NCI-H748 (cell line): ENCODE measurements around the gene ELK4.
A peak's percentile ranks its signal among the peaks of the same experiment; 100 is the strongest.

Experiments used
- DNase-seq: peaks from one replicate; lab custom pipeline; 2025; ENCODE audit not compliant: unreplicated experiment; lab: John Stamatoyannopoulos, UW

ELK4 gene

DNA sequence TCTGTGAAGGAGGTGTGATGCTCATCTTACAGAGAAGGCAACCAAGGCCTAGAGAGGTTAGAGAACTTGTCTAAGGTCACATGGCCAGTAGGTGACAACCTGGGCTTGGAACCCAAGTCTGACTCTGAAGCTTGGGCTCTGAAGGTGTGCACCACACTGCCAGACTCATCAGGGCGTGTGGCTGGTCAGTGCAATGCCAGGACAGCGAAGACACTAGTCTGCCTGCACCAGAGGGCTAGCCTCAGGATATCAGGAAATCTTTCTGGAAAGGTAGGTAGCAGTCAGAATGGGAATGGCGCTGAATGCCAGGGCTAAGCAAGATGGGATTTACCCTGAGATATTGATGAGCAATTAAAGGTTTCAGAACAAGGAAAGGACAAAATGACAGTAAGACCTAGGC lies 34.9 kb downstream of the ELK4 start:
- DNase-seq: no peak

DNA sequence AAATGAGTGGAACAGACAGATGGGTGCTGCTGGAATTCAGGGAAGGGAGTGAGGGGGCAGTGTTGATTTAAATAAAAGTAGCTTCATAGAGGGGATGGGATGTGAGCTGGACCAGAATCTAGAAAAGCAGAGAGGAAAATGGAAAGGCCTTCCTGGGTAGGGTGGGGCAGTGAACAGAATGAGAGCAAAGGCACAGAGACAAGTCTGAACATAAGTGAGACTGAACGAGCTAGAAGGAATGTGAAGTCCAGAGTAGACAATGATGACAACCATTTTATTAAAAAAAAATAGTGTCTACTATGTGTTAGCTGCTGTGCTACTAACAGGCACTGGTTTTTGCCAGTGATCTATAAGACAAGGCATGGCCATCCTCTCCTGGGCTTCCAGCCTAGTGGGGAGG lies 36.0 kb downstream of the ELK4 start:
- DNase-seq: no peak

DNA sequence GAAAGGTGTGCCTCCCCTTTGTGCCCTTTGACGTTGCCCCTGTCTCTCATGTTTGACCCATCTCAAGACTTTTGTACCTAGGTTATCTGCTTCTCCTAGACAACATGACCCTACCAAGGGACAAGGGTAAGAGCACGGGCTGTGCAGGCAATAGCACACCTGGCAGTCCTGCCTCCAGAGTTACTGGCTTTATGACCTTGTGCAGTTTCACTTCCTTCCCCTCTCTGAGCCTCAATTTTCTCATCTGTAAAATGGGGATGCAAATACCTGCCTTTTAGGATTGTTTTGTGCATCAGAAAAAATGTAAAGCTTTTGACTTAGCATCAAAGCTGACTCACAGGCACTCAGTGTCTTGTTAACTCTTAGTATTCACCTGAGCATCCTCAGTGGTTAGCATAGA lies 36.4 kb downstream of the ELK4 start:
- no peak for DNase-seq

DNA sequence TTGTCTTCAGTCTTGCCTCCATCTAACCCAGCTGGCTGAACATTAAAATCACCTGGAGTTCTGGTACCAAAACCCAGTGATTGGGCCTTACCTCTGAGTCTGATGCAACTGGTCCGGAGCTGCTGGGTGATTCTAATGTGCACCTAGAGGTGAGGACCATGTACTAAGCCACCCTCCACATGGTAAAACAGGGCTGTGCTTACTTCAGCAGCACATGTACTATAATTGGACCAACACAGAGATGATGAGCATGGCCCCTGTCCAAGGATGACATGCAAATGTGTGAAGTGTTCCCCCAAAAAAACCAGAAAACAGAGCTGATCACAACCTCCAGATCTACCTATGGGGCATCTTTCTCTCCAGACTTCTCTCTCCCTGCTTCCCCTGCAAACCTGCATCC lies 37.0 kb downstream of the ELK4 start:
- no peak for DNase-seq

DNA sequence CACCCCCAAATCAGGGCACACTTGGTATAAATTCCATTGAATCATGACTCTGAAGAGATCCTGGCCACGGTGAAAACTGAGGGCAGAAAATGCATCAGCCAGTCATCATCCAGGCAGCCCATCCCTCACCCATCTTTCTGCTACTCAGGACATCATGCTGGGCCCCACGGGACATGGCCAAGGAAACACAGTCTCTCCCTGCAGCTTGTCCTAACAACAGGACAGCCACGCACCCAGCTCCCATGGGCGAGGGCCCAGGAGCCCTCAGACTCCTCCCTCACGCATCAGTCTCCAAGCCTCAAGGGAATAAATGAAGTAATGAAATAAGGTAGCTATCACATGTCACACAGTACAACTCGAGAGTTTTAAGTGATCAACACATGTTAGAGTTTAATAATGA lies 37.8 kb downstream of the ELK4 start:
- DNase-seq: no peak

DNA sequence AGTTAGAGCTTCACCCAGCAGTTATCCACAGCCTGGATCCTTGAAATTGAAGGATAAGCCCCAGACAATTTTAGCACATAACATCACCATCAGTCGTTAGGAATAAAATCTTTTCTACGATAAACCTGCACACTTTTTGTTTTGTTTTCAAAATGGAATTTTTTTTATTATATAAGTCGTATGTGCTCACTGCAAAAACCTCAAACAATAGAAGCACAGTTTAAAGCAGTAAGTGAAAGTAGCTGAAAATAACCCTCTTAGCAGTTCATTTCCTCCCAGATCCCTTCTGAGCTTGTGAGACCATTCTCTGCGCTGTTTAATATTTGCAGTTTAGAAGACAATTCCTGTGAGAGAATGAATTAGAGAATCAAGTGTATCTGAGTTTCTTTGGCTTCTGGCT lies 38.3 kb downstream of the ELK4 start:
- no peak for DNase-seq

DNA sequence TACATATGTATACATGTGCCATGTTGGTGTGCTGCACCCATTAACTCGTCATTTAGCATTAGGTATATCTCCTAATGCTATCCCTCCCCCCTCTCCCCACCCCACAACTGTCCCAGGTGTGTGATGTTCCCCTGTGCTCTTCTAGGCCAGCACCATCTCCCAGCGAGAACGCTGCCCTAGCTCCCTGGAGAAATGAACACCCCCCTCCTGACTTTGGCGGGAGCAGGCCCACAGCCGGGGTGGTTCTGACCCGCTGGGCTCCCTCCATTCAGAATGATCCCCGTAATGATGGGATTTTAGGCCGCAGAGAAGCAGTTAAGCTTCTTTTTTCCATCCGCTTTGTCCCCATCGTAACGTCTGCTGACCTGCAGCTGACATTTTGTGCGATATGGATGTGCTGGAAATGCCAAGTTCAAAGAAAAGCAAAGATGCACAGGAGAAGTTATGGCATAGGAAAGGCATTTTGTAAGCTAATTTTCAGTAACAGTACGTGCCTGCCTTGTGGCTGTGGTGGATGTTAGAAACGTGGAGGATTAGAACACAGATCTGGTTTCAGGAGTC lies 39.3 kb downstream of the ELK4 start:
- DNase-seq: no peak

DNA sequence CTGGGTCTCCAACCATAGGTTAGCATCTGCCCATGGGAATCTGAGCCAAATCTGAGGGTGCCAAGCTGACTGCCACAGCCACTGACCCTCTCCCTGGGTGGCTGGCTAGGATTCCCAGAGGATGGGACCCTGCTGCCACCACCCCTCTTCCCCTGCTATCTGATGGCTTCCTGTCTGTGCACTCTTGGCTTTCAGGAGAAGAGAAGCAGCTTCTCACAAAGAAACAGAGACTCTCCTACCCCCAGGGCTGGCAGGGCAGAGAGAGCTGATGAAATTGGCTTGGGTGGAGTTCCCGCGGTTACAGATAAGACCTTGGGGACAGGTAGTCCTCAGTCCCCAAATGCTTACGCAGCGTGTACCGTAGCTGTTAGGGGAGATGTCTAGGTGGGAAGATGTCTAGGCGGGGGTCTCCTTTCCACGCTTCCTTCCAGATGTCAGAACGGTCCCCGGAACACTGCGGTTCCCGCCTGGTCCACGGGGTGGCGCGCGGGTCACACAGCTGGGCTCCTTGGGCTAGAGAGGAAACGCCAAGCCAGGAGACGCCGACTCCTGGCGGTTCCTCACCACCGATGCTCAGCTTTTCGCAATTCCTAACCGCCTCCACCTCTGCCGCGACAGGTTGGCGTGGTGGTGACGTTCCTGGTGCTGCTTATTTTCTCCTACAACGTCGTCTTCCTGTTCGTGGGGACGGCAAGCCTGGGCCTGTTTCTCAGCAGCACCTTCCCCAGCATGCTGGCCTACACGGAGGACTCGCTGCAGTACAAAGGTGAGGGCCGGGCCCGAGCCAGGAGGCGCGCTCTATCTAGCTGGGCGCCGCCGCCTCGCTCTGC lies 40.1 kb downstream of the ELK4 start:
- peak; percentile 80 for DNase-seq

DNA sequence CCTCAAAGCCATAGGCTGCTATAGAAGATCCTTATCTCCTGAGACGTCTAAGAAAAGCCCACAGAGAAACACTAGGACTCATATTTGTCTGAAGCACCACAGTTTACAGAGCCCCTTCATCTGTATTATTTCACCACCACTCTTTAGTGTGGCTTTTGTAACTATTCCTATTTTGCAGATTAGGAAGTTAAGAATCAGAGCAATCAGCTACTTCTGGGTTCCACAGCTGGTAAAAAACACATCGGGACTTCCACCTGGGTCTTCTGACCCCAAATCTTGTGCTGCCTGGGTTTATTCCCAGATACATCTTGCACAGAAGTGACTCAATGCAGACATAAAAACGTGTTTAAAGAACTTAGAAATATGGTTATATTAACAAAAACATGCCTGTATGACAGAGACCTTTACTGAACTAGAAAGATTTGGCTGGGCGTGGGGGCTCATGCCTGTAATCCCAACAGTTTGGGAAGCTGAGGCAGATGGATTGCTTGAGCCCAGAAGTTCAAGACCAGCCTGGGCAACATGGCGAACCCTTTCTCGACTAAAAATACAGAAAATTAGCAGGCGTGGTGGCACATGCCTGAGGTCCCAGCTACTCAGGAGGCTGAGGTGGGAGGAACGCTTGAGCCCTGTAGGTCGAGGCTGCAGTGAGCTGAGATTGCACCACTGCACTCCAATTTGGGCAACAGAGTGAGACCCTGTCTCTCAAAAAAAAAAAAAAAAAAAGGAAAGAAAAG lies 40.9 kb downstream of the ELK4 start:
- no peak for DNase-seq

DNA sequence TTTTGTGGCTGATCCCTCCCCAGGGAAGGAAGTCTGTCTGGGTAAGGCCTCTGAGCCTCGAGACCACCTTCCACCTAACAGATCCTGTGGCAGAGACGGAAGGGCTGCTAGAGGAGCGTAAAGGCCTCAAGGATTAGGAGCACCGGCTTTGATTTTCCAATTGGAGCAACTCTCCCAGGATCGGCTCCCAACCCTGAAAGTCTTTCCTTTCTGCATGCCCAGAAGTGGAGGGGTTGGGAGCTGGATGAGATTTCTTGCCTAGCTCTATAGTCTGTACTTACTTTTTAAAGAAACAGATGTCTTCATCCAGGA lies 41.4 kb downstream of the ELK4 start:
- no peak for DNase-seq

DNA sequence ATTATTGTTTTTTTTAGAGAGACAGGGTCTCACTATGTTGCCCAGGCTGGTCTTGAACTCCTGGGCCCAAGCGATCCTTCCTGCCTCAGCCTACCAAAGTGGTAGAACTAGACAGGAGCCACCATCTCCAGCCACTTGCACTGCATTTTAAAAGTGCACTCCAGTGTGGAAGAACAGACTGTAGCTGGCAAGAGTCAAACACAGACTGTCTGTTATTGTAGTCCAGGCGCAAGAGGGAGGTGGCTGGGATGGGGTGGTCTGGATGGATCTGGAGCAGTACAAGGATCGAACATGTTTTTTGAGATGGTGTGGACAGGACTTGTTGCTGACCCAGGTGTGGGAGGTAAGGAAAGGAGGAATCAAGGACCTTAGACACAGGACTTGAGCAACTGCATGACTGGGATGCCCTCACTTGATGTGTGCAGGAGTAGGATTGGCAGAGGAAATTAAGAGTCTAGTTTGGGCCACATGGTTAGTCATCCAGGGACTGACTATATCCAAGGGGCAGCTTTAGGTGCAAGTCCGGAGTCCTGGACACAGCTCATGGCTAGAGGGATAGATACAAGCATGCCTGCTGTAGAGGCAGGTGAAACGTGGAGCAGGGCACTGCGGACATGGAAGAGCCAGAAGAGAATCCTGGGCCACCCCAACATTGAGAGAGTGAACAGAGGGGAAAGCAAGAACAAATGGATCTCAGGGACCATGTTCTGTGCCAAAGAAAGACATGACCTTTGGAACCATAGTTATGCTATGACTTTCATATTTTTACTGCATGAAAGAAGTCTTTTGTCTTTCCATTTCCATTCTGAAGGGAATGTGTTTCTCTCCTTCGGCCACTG lies 42.0 kb downstream of the ELK4 start:
- DNase-seq: no peak

DNA sequence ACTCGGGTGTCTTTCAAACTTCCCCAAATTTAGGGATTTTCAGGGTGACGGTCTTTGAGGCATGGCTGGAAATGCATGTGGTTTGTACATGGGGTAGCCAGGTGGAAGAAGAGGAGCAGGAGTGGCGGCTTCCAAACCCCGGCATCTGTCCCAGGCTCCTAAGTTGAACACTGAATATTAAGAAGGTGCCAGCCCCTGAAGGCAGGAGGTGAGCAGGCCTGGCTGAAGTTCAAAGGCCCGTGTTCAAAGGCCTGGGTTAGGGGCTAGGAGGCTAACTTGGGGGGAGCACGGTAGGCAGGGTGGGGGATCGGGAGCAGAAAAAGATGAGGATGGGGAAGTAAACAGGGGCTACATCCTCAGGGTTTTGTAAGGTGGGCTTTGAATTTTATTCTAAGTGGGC lies 42.8 kb downstream of the ELK4 start:
- no peak for DNase-seq

DNA sequence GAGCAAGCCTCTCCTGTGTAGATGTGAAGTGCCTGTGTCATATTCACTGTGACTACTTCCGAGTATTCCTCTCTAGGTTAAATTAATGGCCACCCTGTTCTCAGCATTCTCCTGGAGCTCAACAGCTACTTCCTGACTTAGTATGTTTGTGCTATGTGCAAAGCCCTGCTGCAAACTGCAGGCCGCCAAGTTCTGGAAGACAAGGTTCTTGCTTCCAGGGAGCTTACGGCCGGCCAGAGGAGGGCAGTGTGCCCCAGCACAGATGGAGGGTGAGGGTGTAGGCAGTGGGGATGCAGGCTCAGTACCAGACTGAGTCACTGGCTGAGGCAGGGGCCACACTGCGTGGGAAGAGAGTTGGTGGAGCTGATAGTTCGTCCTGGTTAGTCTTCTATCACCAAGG lies 43.2 kb downstream of the ELK4 start:
- no peak for DNase-seq

DNA sequence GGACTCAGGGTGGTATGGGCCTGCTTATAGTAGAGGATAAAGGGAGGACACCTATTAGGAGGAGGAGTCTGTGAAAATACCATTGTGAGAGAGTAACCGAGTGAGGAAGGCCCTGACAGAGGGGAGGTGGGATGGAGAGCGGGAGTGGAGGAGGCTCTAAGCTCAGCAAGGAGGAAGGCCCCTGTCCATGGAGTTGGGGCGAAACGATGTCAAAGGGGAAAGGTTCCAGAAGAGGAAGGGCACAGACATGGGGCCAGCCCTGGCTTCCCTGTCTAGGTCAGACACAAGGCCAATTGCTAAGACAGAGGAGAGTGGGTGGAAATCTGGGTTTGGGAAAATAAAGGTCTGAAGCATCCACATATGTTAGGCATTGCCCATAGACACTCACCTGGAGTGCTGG lies 44.2 kb downstream of the ELK4 start:
- no peak for DNase-seq

DNA sequence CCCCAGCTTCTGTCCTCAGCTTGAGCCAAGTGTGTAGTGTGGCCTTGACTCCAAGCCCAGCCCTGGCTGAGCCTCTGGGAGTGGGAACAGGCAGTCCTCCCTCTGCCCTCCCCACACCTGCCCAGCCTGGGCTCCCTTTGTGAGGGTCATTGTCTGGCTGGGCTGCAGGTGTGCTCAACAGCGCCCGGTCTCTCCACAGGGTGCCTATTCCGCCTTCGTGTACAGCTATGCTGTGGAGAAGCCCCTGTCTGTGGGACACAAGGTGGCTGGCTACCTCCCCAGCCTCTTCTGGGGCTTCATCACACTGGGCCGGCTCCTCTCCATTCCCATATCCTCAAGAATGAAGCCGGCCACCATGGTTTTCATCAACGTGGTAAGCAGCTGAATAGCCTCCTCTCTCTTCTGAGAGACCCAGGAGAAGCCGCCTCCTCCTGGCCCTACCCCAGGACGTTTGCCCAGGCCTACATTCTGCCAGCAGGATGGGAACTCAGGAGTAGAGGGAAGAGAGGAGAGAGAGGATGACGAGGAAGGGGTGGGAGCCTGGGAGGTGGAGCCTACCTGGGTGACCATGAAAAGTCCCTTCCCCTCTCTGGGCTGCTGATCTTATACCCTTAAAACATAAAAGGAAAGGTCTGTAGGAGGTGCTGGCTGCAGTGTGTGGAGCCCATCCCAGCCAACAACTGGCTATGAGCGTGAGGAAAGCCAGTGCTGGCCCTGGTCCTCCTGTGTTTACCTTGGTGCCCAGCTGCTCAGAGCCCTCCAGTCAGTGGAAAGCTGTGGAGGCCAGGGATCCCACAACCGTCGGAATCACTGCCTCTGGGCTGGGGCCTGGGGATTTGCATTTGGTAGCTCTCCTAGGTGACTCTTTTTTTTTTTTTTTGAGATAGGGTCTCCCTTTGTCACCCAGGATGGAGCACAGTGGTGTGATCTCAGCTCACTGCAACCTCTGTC lies 45.7 kb downstream of the ELK4 start:
- DNase-seq: no peak

DNA sequence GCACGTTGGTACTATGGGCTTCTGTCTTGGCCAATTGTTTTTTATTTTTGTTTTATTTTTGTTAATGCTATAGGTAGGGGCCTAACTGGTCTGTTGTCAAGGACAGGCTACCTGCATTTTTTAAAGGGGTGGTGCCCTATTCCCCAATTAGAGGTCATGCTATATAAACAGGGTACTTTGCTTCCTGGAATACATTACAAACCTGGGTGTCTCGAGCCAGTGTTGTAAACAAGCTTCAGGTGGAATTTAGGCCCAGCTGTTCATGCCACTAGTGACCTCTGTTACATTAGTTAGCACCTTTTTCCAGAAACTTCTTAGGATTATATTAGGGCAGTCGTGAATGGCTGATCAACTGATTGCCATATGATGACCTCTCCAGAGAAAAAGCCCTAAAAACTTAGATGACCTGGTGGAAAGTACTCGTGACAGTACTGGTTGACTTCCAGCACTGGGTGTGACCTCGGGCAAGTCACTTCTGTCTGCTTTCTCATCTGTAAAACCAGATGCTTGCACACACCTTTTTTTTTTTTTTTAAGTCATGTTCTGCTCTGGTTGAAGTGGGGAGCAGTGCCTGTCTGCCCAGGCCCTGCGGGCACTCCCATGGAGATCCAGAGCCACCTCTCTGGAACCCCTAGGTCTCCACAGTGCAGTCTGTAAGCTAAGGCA lies 46.5 kb downstream of the ELK4 start:
- DNase-seq: no peak

DNA sequence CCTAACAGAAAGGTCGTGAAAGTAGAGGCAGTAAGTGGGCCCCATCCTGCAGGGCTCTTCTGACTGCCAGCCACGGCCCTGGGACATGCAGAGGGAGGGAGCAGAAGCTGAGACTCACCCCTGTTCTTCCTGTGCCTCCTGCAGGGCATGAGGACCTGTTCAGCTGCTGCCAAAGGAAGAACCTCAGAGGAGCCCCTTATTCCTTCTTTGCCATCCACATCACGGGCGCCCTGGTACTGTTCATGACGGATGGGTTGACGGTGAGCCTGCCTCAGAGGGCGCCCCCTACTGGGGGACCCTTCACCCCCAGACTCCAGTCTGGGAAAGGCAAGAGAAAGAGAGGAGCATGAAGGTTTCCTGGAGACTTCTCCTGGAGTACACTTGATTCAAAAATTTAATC lies 47.1 kb downstream of the ELK4 start:
- no peak for DNase-seq

DNA sequence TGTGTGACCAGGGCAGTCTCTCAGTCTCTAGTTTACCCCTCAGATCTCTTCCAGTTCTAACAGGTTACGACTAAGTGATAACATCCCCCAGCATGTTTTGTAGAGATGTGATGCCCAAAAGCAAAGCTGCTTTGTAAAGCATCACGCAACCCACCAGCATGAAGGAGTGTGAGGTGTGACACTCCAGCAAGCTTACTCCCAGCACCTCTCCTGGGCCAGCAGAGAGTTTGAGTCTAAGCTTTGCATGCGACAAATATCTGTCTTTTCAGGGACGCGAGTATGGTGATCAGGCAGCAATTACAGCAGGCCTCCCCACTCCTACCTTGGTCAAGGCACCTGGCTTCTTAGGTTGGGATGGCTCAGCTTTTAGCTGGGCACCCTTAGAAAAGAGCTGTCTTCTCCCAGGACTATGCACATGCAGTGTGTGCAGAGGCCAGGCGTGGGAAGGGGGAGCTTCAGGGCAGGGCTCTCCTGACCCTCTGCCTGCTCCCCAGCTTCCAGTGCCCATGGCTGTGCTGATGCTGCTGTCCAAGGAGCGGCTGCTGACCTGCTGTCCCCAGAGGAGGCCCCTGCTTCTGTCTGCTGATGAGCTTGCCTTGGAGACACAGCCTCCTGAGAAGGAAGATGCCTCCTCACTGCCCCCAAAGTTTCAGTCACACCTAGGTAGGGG lies 48.2 kb downstream of the ELK4 start:
- no peak for DNase-seq
